HEK293 (cell line): ENCODE results near the gene SCUBE1.

Experiments used
- CTCF ChIP-seq: fragments of 450-650 bp; formaldehyde crosslinking; IDR thresholded peaks from 2 replicates; pipeline ENCODE4 v1.5.1; 2016; ENCODE audit warnings: missing biosample characterization, missing genetic modification characterization
- EGR2 ChIP-seq: fragments of 450-650 bp; formaldehyde crosslinking; IDR thresholded peaks from 2 replicates; pipeline ENCODE4 v1.5.1; 2016; ENCODE audit warnings: low read depth, missing biosample characterization, missing genetic modification characterization
- GLI4 ChIP-seq: fragments of 450-650 bp; formaldehyde crosslinking; IDR thresholded peaks from 2 replicates; pipeline ENCODE4 v1.5.1; 2016; ENCODE audit warnings: missing biosample characterization, missing genetic modification characterization
- GLIS1 ChIP-seq: fragments of 450-650 bp; formaldehyde crosslinking; IDR thresholded peaks from 2 replicates; pipeline ENCODE4 v1.5.1; 2016; ENCODE audit warnings: missing biosample characterization, missing genetic modification characterization
- HOXD13 ChIP-seq: sonication (generic); formaldehyde crosslinking; IDR thresholded peaks from 2 replicates; pipeline ENCODE4 v1.8.0; 2022; ENCODE audit warnings: missing genetic modification reagents, borderline replicate concordance
- KLF10 ChIP-seq: fragments of 450-650 bp; IDR thresholded peaks from 2 replicates; pipeline ENCODE4 v1.5.1; 2018; ENCODE audit warnings: missing biosample characterization, mild to moderate bottlenecking, missing genetic modification characterization
- KLF9 ChIP-seq: fragments of 450-650 bp; formaldehyde crosslinking; IDR thresholded peaks from 2 replicates; pipeline ENCODE4 v1.5.1; 2016; ENCODE audit warnings: missing biosample characterization, missing genetic modification characterization, low read depth
- MYNN ChIP-seq: fragments of 450-650 bp; formaldehyde crosslinking; IDR thresholded peaks from 2 replicates; pipeline ENCODE4 v1.5.1; 2016; ENCODE audit warnings: missing biosample characterization, missing genetic modification characterization, borderline replicate concordance
- PRDM6 ChIP-seq: fragments of 450-650 bp; formaldehyde crosslinking; IDR thresholded peaks from 2 replicates; pipeline ENCODE4 v1.5.1; 2017; ENCODE audit warnings: missing biosample characterization, missing genetic modification characterization
- REPIN1 ChIP-seq: fragments of 450-650 bp; formaldehyde crosslinking; IDR thresholded peaks from 2 replicates; pipeline ENCODE4 v1.5.1; 2017; ENCODE audit warnings: missing biosample characterization, missing genetic modification characterization, low read depth
- YY2 ChIP-seq: fragments of 450-650 bp; formaldehyde crosslinking; IDR thresholded peaks from 2 replicates; pipeline ENCODE4 v1.5.1; 2016; ENCODE audit warnings: missing biosample characterization, missing genetic modification characterization
- ZBTB20 ChIP-seq: fragments of 450-650 bp; formaldehyde crosslinking; IDR thresholded peaks from 2 replicates; pipeline ENCODE4 v1.5.1; 2016; ENCODE audit warnings: missing biosample characterization, missing genetic modification characterization
- ZFP3 ChIP-seq: fragments of 450-650 bp; formaldehyde crosslinking; IDR thresholded peaks from 2 replicates; pipeline ENCODE4 v1.5.1; 2016; ENCODE audit warnings: low read depth, missing biosample characterization, missing genetic modification characterization
- ZFP37 ChIP-seq: fragments of 450-650 bp; formaldehyde crosslinking; IDR thresholded peaks from 2 replicates; pipeline ENCODE4 v1.5.1; 2016; ENCODE audit warnings: missing biosample characterization, missing genetic modification characterization
- ZNF10 ChIP-seq: fragments of 450-650 bp; formaldehyde crosslinking; IDR thresholded peaks from 2 replicates; pipeline ENCODE4 v1.5.1; 2017; ENCODE audit warnings: missing biosample characterization, missing genetic modification characterization
- ZNF121 ChIP-seq: fragments of 450-650 bp; formaldehyde crosslinking; IDR thresholded peaks from 2 replicates; pipeline ENCODE4 v1.5.1; 2016; ENCODE audit warnings: missing biosample characterization, missing genetic modification characterization
- ZNF19 ChIP-seq: fragments of 450-650 bp; formaldehyde crosslinking; IDR thresholded peaks from 2 replicates; pipeline ENCODE4; 2016; ENCODE audit warnings: missing biosample characterization, missing genetic modification characterization, low read depth
- ZNF292 ChIP-seq: fragments of 450-650 bp; formaldehyde crosslinking; IDR thresholded peaks from 2 replicates; pipeline ENCODE4 v1.5.1; 2016; ENCODE audit warnings: low read depth, missing biosample characterization, missing genetic modification characterization, borderline replicate concordance
- ZNF37A ChIP-seq: fragments of 450-650 bp; IDR thresholded peaks from 2 replicates; pipeline ENCODE4 v1.5.1; 2018; ENCODE audit warnings: missing biosample characterization, missing genetic modification characterization
- ZNF433 ChIP-seq: fragments of 450-650 bp; formaldehyde crosslinking; IDR thresholded peaks from 2 replicates; pipeline ENCODE4 v1.5.1; 2016; ENCODE audit warnings: missing biosample characterization, missing genetic modification characterization, low read depth
- ZNF449 ChIP-seq: fragments of 450-650 bp; formaldehyde crosslinking; IDR thresholded peaks from 2 replicates; pipeline ENCODE4 v1.5.1; 2017; ENCODE audit warnings: missing biosample characterization, mild to moderate bottlenecking, missing genetic modification characterization, moderate library complexity
- ZNF561 ChIP-seq: fragments of 450-650 bp; IDR thresholded peaks from 2 replicates; pipeline ENCODE4 v1.5.1; 2018; ENCODE audit warnings: missing biosample characterization, missing genetic modification characterization, borderline replicate concordance
- ZNF664 ChIP-seq: fragments of 450-650 bp; formaldehyde crosslinking; IDR thresholded peaks from 2 replicates; pipeline ENCODE4 v1.5.1; 2016; ENCODE audit warnings: missing biosample characterization, missing genetic modification characterization
- ZNF785 ChIP-seq: fragments of 450-650 bp; formaldehyde crosslinking; IDR thresholded peaks from 2 replicates; pipeline ENCODE4 v1.5.1; 2016; ENCODE audit warnings: missing biosample characterization, missing genetic modification characterization
- ZSCAN16 ChIP-seq: fragments of 450-650 bp; formaldehyde crosslinking; IDR thresholded peaks from 2 replicates; pipeline ENCODE4 v1.5.1; 2016; ENCODE audit warnings: missing biosample characterization, missing genetic modification characterization
- TF ChIP-seq, protein P1 (sequence below): fragments of 450-650 bp; formaldehyde crosslinking; IDR thresholded peaks from 2 replicates; pipeline ENCODE4 v1.5.0; 2017; ENCODE audit warnings: missing biosample characterization, missing genetic modification characterization, borderline replicate concordance
- TF ChIP-seq, protein P2 (sequence below): fragments of 450-650 bp; formaldehyde crosslinking; IDR thresholded peaks from 2 replicates; pipeline ENCODE4 v1.5.1; 2017; ENCODE audit warnings: missing biosample characterization, missing genetic modification characterization
- TF ChIP-seq, protein P3 (sequence below): fragments of 450-650 bp; formaldehyde crosslinking; IDR thresholded peaks from 2 replicates; pipeline ENCODE4 v1.5.1; 2016; ENCODE audit warnings: missing biosample characterization, missing genetic modification characterization

SCUBE1 gene

GRCh38 chr22:43187171-43188099, 155.7 kb downstream of the SCUBE1 start (continued):
- TF ChIP-seq, protein P1, sequence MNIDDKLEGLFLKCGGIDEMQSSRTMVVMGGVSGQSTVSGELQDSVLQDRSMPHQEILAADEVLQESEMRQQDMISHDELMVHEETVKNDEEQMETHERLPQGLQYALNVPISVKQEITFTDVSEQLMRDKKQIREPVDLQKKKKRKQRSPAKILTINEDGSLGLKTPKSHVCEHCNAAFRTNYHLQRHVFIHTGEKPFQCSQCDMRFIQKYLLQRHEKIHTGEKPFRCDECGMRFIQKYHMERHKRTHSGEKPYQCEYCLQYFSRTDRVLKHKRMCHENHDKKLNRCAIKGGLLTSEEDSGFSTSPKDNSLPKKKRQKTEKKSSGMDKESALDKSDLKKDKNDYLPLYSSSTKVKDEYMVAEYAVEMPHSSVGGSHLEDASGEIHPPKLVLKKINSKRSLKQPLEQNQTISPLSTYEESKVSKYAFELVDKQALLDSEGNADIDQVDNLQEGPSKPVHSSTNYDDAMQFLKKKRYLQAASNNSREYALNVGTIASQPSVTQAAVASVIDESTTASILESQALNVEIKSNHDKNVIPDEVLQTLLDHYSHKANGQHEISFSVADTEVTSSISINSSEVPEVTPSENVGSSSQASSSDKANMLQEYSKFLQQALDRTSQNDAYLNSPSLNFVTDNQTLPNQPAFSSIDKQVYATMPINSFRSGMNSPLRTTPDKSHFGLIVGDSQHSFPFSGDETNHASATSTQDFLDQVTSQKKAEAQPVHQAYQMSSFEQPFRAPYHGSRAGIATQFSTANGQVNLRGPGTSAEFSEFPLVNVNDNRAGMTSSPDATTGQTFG, result no peak
- TF ChIP-seq, protein P2, sequence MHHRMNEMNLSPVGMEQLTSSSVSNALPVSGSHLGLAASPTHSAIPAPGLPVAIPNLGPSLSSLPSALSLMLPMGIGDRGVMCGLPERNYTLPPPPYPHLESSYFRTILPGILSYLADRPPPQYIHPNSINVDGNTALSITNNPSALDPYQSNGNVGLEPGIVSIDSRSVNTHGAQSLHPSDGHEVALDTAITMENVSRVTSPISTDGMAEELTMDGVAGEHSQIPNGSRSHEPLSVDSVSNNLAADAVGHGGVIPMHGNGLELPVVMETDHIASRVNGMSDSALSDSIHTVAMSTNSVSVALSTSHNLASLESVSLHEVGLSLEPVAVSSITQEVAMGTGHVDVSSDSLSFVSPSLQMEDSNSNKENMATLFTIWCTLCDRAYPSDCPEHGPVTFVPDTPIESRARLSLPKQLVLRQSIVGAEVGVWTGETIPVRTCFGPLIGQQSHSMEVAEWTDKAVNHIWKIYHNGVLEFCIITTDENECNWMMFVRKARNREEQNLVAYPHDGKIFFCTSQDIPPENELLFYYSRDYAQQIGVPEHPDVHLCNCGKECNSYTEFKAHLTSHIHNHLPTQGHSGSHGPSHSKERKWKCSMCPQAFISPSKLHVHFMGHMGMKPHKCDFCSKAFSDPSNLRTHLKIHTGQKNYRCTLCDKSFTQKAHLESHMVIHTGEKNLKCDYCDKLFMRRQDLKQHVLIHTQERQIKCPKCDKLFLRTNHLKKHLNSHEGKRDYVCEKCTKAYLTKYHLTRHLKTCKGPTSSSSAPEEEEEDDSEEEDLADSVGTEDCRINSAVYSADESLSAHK (tag by site-specific recombination), result peak; percentile 60; the same call in 1 of the 2 replicates
- TF ChIP-seq ZNF37A (tag by site-specific recombination) (no peak), ZSCAN16 (no peak), GLIS1 (tag by site-specific recombination) (peak; percentile 83), CTCF (tag by site-specific recombination) (peak; percentile 87), HOXD13 (CRISPR knock-in tag) (no peak), ZNF292 (no peak), KLF9 (tag by site-specific recombination) (peak; percentile 83), YY2 (no peak), KLF10 (tag by site-specific recombination) (peak; percentile 96), ZFP37 (tag by site-specific recombination) (peak; percentile 84; the same call in 1 of the 2 replicates), GLI4 (tag by site-specific recombination) (peak; percentile 61; the same call in 1 of the 2 replicates), MYNN (tag by site-specific recombination) (no peak), ZNF664 (tag by site-specific recombination) (no peak), ZFP3 (no peak), ZNF561 (tag by site-specific recombination) (peak; percentile 94), ZNF449 (tag by site-specific recombination) (peak; percentile 21; the same call in 1 of the 2 replicates), ZNF433 (tag by site-specific recombination) (no peak), EGR2 (tag by site-specific recombination) (0 out of 2 replicates have a peak, but pooled peaks have one; percentile 14), ZNF785 (tag by site-specific recombination) (no peak), PRDM6 (tag by site-specific recombination) (no peak), ZNF10 (tag by site-specific recombination) (peak; percentile 46; the same call in 1 of the 2 replicates), ZNF19 (no peak), REPIN1 (tag by site-specific recombination) (no peak), ZBTB20 (peak; percentile 86), ZNF121 (tag by site-specific recombination) (no peak)
- TF ChIP-seq, protein P3, sequence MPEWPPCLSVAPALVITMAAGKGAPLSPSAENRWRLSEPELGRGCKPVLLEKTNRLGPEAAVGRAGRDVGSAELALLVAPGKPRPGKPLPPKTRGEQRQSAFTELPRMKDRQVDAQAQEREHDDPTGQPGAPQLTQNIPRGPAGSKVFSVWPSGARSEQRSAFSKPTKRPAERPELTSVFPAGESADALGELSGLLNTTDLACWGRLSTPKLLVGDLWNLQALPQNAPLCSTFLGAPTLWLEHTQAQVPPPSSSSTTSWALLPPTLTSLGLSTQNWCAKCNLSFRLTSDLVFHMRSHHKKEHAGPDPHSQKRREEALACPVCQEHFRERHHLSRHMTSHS (tag by site-specific recombination), result no peak
